Liver (tissue), 3 donors: ENCODE measurements around the gene PHC3.

ENCODE experiments used
- ATF3 ChIP-seq: IDR thresholded peaks from 2 replicates; pipeline ENCODE4 v1.6.1; 2016; ENCODE audit warnings: antibody characterized with exemption
- CTCF ChIP-seq: fragments of 150-350 bp; IDR thresholded peaks from 2 replicates; pipeline ENCODE4 v1.5.1; 2017; ENCODE audit warnings: improper control_type of control experiment, low read depth, low read length; ENCODE audit not compliant: missing input control
- EGR1 ChIP-seq, 2 donors: IDR thresholded peaks; 2 replicates each; pipeline ENCODE4 v1.6.1; 2016 to 2018; ENCODE audit warnings: antibody characterized with exemption in 2 of 2, low read depth in 2 of 2
- FOXA1 ChIP-seq: IDR thresholded peaks from 2 replicates; pipeline ENCODE4 v1.6.1; 2016; ENCODE audit warnings: antibody characterized with exemption
- GABPA ChIP-seq, 2 donors: IDR thresholded peaks in 1 of 2; conservative IDR thresholded peaks in 1 of 2; 2 replicates each; pipeline ENCODE4 v1.6.1; 2016; ENCODE audit warnings: antibody characterized with exemption in 2 of 2, mild to moderate bottlenecking in 1 of 2, moderate library complexity in 1 of 2
- HNF4G ChIP-seq: IDR thresholded peaks from 2 replicates; pipeline ENCODE4 v1.6.1; 2016; ENCODE audit warnings: antibody characterized with exemption
- JUND ChIP-seq, 2 donors: IDR thresholded peaks; 2 replicates each; pipeline ENCODE4 v1.6.1; 2016; ENCODE audit warnings: antibody characterized with exemption in 2 of 2
- RAD21 ChIP-seq, 2 donors: IDR thresholded peaks; 2 replicates each; pipeline ENCODE4 v1.6.1; 2016; ENCODE audit warnings: antibody characterized with exemption in 2 of 2, mild to moderate bottlenecking in 2 of 2
- RXRA ChIP-seq, 2 donors: IDR thresholded peaks; 2 replicates each; pipeline ENCODE4 v1.6.1; 2017 to 2018; ENCODE audit warnings: antibody characterized with exemption in 2 of 2, mild to moderate bottlenecking in 1 of 2
- TAF1 ChIP-seq: conservative IDR thresholded peaks from 2 replicates; pipeline ENCODE4 v1.6.1; 2016; ENCODE audit warnings: antibody characterized with exemption, mild to moderate bottlenecking
- YY1 ChIP-seq: IDR thresholded peaks from 2 replicates; pipeline ENCODE4 v1.6.1; 2016; ENCODE audit warnings: antibody characterized with exemption, mild to moderate bottlenecking
- ZBTB33 ChIP-seq: IDR thresholded peaks from 2 replicates; pipeline ENCODE4 v1.6.1; 2016; ENCODE audit warnings: antibody characterized with exemption
- TF ChIP-seq, protein P1 (sequence below): IDR thresholded peaks from 2 replicates; pipeline ENCODE4 v1.6.1; 2016; ENCODE audit warnings: antibody characterized with exemption, mild to moderate bottlenecking
- TF ChIP-seq, protein P2 (sequence below): IDR thresholded peaks from 2 replicates; pipeline ENCODE4 v1.6.1; 2016; ENCODE audit warnings: antibody characterized with exemption
- donor health status: healthy.
- donor health status: healthy.

DNA sequence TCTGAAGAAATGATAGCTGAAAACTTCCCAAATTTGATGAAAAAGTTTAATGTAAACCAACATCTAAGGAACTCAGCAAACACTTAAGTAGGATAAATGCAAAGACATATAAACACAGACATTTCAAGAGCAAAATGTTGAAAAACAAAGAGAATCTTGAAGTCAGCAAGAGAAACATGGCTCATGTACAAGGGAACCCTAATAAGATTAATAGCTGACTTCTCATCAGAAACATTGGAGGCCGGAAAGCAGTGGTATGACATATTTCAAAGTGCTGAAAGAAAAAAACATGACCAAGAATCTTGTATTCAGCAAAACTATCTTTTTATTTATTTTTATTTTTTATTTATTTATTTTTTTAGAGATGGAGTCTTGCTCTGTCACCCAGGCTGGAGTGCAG is 30.1 kb upstream of the PHC3 start:
- TF ChIP-seq CTCF (no peak), EGR1 (IDR thresholded peaks at IDR 0.05; ENCODE audit: low read depth in 2 of 2) (no peak), JUND (IDR thresholded peaks at IDR 0.05) (no peak), YY1 (no peak), HNF4G (no peak), FOXA1 (no peak), RXRA (IDR thresholded peaks at IDR 0.05) (no peak), ZBTB33 (no peak), GABPA (IDR thresholded peaks at IDR 0.05 in 1 of 2, conservative IDR thresholded peaks at IDR 0.05 in 1 of 2) (no peak), TAF1 (no peak), RAD21 (IDR thresholded peaks at IDR 0.05) (no peak), ATF3 (no peak)
- TF ChIP-seq, protein P1, sequence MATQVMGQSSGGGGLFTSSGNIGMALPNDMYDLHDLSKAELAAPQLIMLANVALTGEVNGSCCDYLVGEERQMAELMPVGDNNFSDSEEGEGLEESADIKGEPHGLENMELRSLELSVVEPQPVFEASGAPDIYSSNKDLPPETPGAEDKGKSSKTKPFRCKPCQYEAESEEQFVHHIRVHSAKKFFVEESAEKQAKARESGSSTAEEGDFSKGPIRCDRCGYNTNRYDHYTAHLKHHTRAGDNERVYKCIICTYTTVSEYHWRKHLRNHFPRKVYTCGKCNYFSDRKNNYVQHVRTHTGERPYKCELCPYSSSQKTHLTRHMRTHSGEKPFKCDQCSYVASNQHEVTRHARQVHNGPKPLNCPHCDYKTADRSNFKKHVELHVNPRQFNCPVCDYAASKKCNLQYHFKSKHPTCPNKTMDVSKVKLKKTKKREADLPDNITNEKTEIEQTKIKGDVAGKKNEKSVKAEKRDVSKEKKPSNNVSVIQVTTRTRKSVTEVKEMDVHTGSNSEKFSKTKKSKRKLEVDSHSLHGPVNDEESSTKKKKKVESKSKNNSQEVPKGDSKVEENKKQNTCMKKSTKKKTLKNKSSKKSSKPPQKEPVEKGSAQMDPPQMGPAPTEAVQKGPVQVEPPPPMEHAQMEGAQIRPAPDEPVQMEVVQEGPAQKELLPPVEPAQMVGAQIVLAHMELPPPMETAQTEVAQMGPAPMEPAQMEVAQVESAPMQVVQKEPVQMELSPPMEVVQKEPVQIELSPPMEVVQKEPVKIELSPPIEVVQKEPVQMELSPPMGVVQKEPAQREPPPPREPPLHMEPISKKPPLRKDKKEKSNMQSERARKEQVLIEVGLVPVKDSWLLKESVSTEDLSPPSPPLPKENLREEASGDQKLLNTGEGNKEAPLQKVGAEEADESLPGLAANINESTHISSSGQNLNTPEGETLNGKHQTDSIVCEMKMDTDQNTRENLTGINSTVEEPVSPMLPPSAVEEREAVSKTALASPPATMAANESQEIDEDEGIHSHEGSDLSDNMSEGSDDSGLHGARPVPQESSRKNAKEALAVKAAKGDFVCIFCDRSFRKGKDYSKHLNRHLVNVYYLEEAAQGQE: no peak
- TF ChIP-seq, protein P2, sequence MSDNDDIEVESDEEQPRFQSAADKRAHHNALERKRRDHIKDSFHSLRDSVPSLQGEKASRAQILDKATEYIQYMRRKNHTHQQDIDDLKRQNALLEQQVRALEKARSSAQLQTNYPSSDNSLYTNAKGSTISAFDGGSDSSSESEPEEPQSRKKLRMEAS: no peak
